ENCODE results near the gene EID1.

DNA sequence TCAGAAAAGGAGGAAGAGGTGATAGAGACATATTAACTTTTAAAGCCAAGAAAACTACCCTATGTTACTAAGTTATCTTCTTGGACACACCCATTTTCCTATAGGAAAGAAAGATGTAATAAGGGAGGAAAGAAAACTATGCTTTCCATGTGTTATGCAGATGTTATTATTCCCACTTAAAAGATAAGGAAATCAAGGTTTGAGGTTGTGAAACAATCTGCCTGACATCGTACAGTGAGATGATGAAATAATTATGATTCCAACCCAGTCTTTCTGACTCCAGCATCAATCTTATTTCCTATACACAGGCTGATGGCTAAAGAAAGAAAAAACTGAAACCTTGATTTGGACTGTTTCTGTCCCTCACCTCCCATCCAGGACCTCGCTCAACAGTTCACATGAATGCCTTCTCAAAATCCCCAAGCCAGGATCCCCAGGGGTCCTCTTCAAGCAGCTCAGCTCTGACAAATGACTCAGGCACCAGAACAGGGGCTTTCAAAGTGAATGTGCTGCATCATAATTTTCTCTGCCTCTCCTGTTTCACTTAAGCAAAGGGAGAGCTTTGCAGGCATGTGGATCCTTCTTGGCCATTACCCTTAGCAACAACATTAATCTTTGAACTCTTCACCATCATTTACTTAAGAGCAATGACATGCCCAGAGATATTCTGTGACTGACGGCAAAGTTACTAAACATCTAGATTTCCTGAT, 12.4 kb upstream of the EID1 start:
- TF ChIP-seq, protein P1, sequence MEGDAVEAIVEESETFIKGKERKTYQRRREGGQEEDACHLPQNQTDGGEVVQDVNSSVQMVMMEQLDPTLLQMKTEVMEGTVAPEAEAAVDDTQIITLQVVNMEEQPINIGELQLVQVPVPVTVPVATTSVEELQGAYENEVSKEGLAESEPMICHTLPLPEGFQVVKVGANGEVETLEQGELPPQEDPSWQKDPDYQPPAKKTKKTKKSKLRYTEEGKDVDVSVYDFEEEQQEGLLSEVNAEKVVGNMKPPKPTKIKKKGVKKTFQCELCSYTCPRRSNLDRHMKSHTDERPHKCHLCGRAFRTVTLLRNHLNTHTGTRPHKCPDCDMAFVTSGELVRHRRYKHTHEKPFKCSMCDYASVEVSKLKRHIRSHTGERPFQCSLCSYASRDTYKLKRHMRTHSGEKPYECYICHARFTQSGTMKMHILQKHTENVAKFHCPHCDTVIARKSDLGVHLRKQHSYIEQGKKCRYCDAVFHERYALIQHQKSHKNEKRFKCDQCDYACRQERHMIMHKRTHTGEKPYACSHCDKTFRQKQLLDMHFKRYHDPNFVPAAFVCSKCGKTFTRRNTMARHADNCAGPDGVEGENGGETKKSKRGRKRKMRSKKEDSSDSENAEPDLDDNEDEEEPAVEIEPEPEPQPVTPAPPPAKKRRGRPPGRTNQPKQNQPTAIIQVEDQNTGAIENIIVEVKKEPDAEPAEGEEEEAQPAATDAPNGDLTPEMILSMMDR (conservative IDR thresholded peaks at IDR 0.05; ENCODE audit: low read length) = no peak
- no peak for TF ChIP-seq EZH2phosphoT487 (IDR thresholded peaks at IDR 0.05; ENCODE audit: borderline replicate concordance, low read depth, low read length)
